Transverse colon (tissue), 4 donors: ENCODE measurements around the gene TRDN. TPM values are rescaled to one million over a fixed set of nuclear protein-coding genes. Genes with fewer than 3 reads are reported as not detected.

Source experiments
- DNase-seq: peaks from one replicate; pipeline ENCODE4 v3.0.0-alpha.2; 2019
- H3K27ac ChIP-seq, 4 donors: fragments of 200-600 bp; sonication (generic); 2 replicates each; pipeline ENCODE4 v1.5.1; 2016 to 2018; ENCODE audit warnings: inconsistent platforms in 4 of 4
- H3K27me3 ChIP-seq: fragments of 200-600 bp; sonication (generic); 2 replicates; pipeline ENCODE4 v1.5.1; 2017; ENCODE audit warnings: inconsistent platforms
- H3K36me3 ChIP-seq, 4 donors: fragments of 200-600 bp; sonication (generic); 2 replicates each; pipeline ENCODE4 v1.5.1; 2017 to 2019; ENCODE audit warnings: inconsistent platforms in 4 of 4
- H3K4me1 ChIP-seq, 4 donors: fragments of 200-600 bp; sonication (generic); 2 replicates each; pipeline ENCODE4 v1.5.1; 2017 to 2020; ENCODE audit warnings: inconsistent platforms in 4 of 4
- H3K4me3 ChIP-seq, 4 donors: fragments of 200-600 bp; sonication (generic); 1 replicate in 1 of 4; 2 replicates in 3 of 4; pipeline versions ENCODE4 v1.5.1 to v1.6.1; 2017 to 2019; ENCODE audit warnings: inconsistent platforms in 4 of 4
- H3K9me3 ChIP-seq, 2 donors: fragments of 200-600 bp; sonication (generic); 2 replicates each; pipeline ENCODE4 v1.5.1; 2017 to 2019; ENCODE audit warnings: inconsistent platforms in 2 of 2
- EP300 ChIP-seq: sonication (generic); formaldehyde crosslinking; IDR thresholded peaks from one replicate; pipeline ENCODE4 v1.6.1; 2017; ENCODE audit warnings: antibody characterized with exemption, low read depth
- POLR2A ChIP-seq: fragments of 450-650 bp; IDR thresholded peaks from one replicate; pipeline ENCODE4 v1.6.1; 2016; ENCODE audit warnings: antibody characterized with exemption, mild to moderate bottlenecking, moderate library complexity
- POLR2AphosphoS5 ChIP-seq, 3 donors: sonication (generic); formaldehyde crosslinking; IDR thresholded peaks; one replicate each; pipeline ENCODE4 v1.6.1; 2016; ENCODE audit warnings: antibody characterized with exemption in 3 of 3
- whole genome bisulfite sequencing, 2 donors: methylation state at CpG; one replicate each; pipeline ENCODE4 v1.1.5; 2018; ENCODE audit warnings: low coverage in 1 of 2; 5-methylcytosine and 5-hydroxymethylcytosine counted together
- in situ Hi-C, 4 donors: fragments of 200-750 bp; cut with MboI; loops; one replicate each; pipeline versions ENCODE4 v1.15.0 to v1.15.1; 2017; ENCODE audit warnings: low sequenced_read_pairs in 3 of 4, low pct_ligation_motif_present in 1 of 4, low pct_unique_long_range_greater_than_20kb in 1 of 4
- intact Hi-C: fragments of 100-400 bp; cut with DNase I; formaldehyde crosslinking; loops from one replicate; pipeline ENCODE4 v1.15.1; 2023; ENCODE audit warnings: low total_unique reads
- total RNA-seq, 4 donors: library from RNA; depleted of rRNA; stranded (reverse); fragments of >200 nt; gene quantifications; one replicate each; pipeline ENCODE4 v1.1.0, GENCODE V29; 2016
- TF ChIP-seq, protein P1 (sequence below), 5 experiments: fragments of 200-600 bp in 3 of 5; fragments of 450-650 bp in 2 of 5; sonication (generic) in 3 of 5; IDR thresholded peaks; 1 replicate in 2 of 5; 2 replicates in 3 of 5; pipeline ENCODE4 v1.5.1; 2016 to 2017; ENCODE audit warnings: antibody characterized with exemption in 5 of 5, inconsistent platforms in 3 of 5, mild to moderate bottlenecking in 2 of 5, moderate library complexity in 1 of 5

TRDN gene
- total RNA-seq, 4 donors from 2014 or later = 0.14 TPM; not detected in 3

DNA sequence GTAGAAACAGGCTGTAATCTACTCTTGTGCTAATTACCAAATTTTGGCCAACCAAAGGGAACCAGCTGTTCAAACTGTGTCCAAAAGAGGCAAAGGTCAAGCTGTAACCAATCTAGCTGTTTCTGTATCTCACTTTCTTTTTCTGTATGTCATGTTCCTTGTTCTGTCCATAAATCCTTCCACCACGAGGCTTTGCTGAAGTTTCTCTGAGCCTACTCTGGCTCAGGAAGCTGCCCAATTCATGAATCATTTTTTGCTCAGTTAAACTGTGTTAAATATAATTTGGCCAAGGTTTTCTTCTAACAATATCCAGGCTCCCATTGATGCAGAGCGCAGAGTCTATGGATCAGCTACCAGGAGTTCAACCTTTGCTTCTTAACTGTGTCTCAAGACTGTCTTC is 272.8 kb downstream of the TRDN start:
- H3K27me3 ChIP-seq = no peaks in the 10 kb centered on the region
- in situ Hi-C loops = no loop called here
- intact Hi-C loops = no loop called here
- H3K36me3 ChIP-seq = no peaks in the 10 kb centered on the region
- DNase-seq = no peak
- no peak overlapping the region for H3K4me3 ChIP-seq
- 58 to 61% methylated on average over 2 of the region's 2 CpGs for WGBS, 2 donors
- H3K4me1 ChIP-seq = no peaks in the 10 kb centered on the region
- TF ChIP-seq POLR2AphosphoS5 (IDR thresholded peaks at IDR 0.05) (no peak), POLR2A (no peak), EP300 (no peak)
- TF ChIP-seq, protein P1, sequence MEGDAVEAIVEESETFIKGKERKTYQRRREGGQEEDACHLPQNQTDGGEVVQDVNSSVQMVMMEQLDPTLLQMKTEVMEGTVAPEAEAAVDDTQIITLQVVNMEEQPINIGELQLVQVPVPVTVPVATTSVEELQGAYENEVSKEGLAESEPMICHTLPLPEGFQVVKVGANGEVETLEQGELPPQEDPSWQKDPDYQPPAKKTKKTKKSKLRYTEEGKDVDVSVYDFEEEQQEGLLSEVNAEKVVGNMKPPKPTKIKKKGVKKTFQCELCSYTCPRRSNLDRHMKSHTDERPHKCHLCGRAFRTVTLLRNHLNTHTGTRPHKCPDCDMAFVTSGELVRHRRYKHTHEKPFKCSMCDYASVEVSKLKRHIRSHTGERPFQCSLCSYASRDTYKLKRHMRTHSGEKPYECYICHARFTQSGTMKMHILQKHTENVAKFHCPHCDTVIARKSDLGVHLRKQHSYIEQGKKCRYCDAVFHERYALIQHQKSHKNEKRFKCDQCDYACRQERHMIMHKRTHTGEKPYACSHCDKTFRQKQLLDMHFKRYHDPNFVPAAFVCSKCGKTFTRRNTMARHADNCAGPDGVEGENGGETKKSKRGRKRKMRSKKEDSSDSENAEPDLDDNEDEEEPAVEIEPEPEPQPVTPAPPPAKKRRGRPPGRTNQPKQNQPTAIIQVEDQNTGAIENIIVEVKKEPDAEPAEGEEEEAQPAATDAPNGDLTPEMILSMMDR (IDR thresholded peaks at IDR 0.05) = no peak
- H3K9me3 ChIP-seq = no peaks in the 10 kb centered on the region
- no peak overlapping the region for H3K27ac ChIP-seq

DNA sequence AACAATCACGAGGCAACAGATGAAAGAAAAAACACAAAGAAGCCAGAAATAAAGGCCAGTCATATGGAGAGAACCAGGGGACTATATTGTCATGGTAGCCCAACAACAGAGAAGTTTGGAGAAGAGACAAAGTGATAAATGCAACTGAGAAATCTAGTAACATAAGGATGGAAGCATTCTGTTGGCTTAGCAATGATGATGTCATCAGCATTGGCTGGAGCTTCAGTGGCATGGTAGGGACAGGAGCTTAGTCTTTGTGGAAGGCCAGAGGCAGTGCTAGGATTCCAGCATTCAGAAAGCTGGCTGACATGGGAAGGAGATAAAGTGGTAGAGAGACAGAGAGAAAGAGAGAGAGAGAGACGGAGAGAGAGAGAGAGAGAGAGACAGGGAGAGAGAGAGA is 276.4 kb downstream of the TRDN start:
- H3K27ac ChIP-seq = no peak overlapping the region
- no peaks in the 10 kb centered on the region for H3K4me1 ChIP-seq
- no peak for DNase-seq
- H3K27me3 ChIP-seq = no peaks in the 10 kb centered on the region
- in situ Hi-C loops (no loop called here), intact Hi-C loops (no loop called here)
- no peaks in the 10 kb centered on the region for H3K9me3 ChIP-seq
- TF ChIP-seq EP300 = no peak
- TF ChIP-seq, protein P1 (IDR thresholded peaks at IDR 0.05) = no peak
- no peak for TF ChIP-seq POLR2A
- TF ChIP-seq POLR2AphosphoS5 (IDR thresholded peaks at IDR 0.05) = no peak
- no peaks in the 10 kb centered on the region for H3K36me3 ChIP-seq
- H3K4me3 ChIP-seq = no peak overlapping the region
- WGBS, 2 donors = 32 to 60% methylated on average over 1 to 2 of the region's 2 CpGs

- Histone ChIP-seq H3K27me3 (no peaks in the 10 kb centered on the region), H3K27ac (no peak overlapping the region), H3K4me1 (no peaks in the 10 kb centered on the region), H3K36me3 (no peaks in the 10 kb centered on the region), H3K4me3 (no peak overlapping the region), H3K9me3 (no peaks in the 10 kb centered on the region)
- in situ Hi-C loops (no loop called here), intact Hi-C loops (no loop called here)
- WGBS, 2 donors = 45 to 54% methylated on average over 3 of the region's 3 CpGs
- TF ChIP-seq POLR2A = no peak
- no peak for TF ChIP-seq EP300
- no peak for TF ChIP-seq POLR2AphosphoS5 (IDR thresholded peaks at IDR 0.05)
- TF ChIP-seq, protein P1 (IDR thresholded peaks at IDR 0.05) = no peak
- no peak for DNase-seq
These were observed 284.0 kb downstream of the TRDN start for GRCh38 chr6:123352705-123353104.

GRCh38 chr6:123352279-123352678 is 284.5 kb downstream of the TRDN start:
- Histone ChIP-seq H3K4me1 (no peaks in the 10 kb centered on the region), H3K36me3 (no peaks in the 10 kb centered on the region), H3K27ac (no peak overlapping the region), H3K4me3 (no peak overlapping the region), H3K9me3 (no peaks in the 10 kb centered on the region), H3K27me3 (no peaks in the 10 kb centered on the region)
- DNase-seq = no peak
- intact Hi-C loops = no loop called here
- in situ Hi-C loops = no loop called here
- 43 to 65% methylated on average over 3 of the region's 3 CpGs for WGBS, 2 donors
- TF ChIP-seq POLR2A = no peak
- no peak for TF ChIP-seq POLR2AphosphoS5 (IDR thresholded peaks at IDR 0.05)
- no peak for TF ChIP-seq EP300
- TF ChIP-seq, protein P1 (IDR thresholded peaks at IDR 0.05) = no peak
